Right ventricle myocardium superior (tissue), 1 donor: ENCODE results near the gene ALLC. TPM values are rescaled to one million over a fixed set of nuclear protein-coding genes. Genes with fewer than 3 reads are reported as not detected.

Experiments
- ATAC-seq: fragments of 200-7000 bp; cut with Tn5 transposase; one replicate; pipeline ENCODE4 v1.9.1; 2020; ENCODE audit warnings: mild to moderate bottlenecking; ENCODE audit not compliant: poor library complexity
- DNase-seq: peaks from one replicate; pipeline ENCODE4 v3.0.0-alpha.2; 2020
- intact Hi-C: fragments of 100-400 bp; cut with DNase I; formaldehyde crosslinking; loops from one replicate; pipeline ENCODE4 v1.11.2; 2022
- total RNA-seq: library from RNA; stranded (reverse); fragmentation: NEBNext Ultra II Directional; extraction: Animal tissue kit (Norgen Biotek cat#: 25700); gene quantifications from one replicate; pipeline ENCODE4 v1.2.1, GENCODE V29; 2021
- donor health status: DM: no; HTN: yes; CAD: no; lungs with severe emphysema.

The ALLC gene
- total RNA-seq, 1 donor from 2014 or later: not detected

GRCh38 chr2:3666613-3666975 is 8.6 kb downstream of the ALLC start:
- ATAC-seq: no peak
- intact Hi-C loops: no loop called here
- DNase-seq: no peak

GRCh38 chr2:3667151-3667631 is 9.2 kb downstream of the ALLC start:
- no peak for ATAC-seq
- intact Hi-C loops: no loop called here
- DNase-seq: no peak

- DNase-seq: no peak
- intact Hi-C loops: no loop called here
- no peak for ATAC-seq
These were observed 11.7 kb downstream of the ALLC start for GRCh38 chr2:3669656-3670055.

- intact Hi-C loops: no loop called here
- DNase-seq (no peak), ATAC-seq (no peak)
These were observed 12.4 kb downstream of the ALLC start for GRCh38 chr2:3670376-3670775.

- ATAC-seq (no peak), DNase-seq (no peak)
- intact Hi-C loops: no loop called here
These were observed 12.9 kb downstream of the ALLC start for GRCh38 chr2:3670941-3671340.

GRCh38 chr2:3672861-3673678 is 15.1 kb downstream of the ALLC start:
- DNase-seq (no peak), ATAC-seq (no peak)
- intact Hi-C loops: no loop called here

GRCh38 chr2:3674066-3674845 is 16.3 kb downstream of the ALLC start:
- intact Hi-C loops: no loop called here

GRCh38 chr2:3675687-3676086 is 17.7 kb downstream of the ALLC start:
- no peak for ATAC-seq
- DNase-seq: no peak
- intact Hi-C loops: no loop called here

More at GRCh38 chr2:3674066-3674845, 16.3 kb downstream of the ALLC start:
- DNase-seq (no peak), ATAC-seq (no peak)

- intact Hi-C loops: no loop called here
- no peak for DNase-seq
- no peak for ATAC-seq
These were observed 19.4 kb downstream of the ALLC start for GRCh38 chr2:3677436-3677835.

GRCh38 chr2:3678212-3678611 is 20.2 kb downstream of the ALLC start:
- intact Hi-C loops: no loop called here
- no peak for ATAC-seq
- no peak for DNase-seq

GRCh38 chr2:3679180-3679579 is 21.2 kb downstream of the ALLC start:
- intact Hi-C loops: no loop called here
- DNase-seq: no peak
- no peak for ATAC-seq

- intact Hi-C loops: no loop called here
- DNase-seq (no peak), ATAC-seq (no peak)
These were observed 21.8 kb downstream of the ALLC start for GRCh38 chr2:3679616-3680393.

- no peak for ATAC-seq
- intact Hi-C loops: no loop called here
- no peak for DNase-seq
These were observed 22.7 kb downstream of the ALLC start for GRCh38 chr2:3680548-3681345.

GRCh38 chr2:3681625-3682024 is 23.6 kb downstream of the ALLC start:
- DNase-seq: no peak
- intact Hi-C loops: no loop called here
- ATAC-seq: no peak

- DNase-seq (no peak), ATAC-seq (no peak)
- intact Hi-C loops: no loop called here
These were observed 24.8 kb downstream of the ALLC start for GRCh38 chr2:3682811-3683210.

GRCh38 chr2:3683748-3684454 is 25.9 kb downstream of the ALLC start:
- DNase-seq: no peak
- no peak for ATAC-seq
- intact Hi-C loops: no loop called here

GRCh38 chr2:3689998-3690748 is 32.2 kb downstream of the ALLC start:
- no peak for ATAC-seq
- intact Hi-C loops: no loop called here
- no peak for DNase-seq
